Pancreas (tissue), 10 donors: ENCODE measurements around the gene HS3ST3A1. TPM values are rescaled to one million over a fixed set of nuclear protein-coding genes. Genes with fewer than 3 reads are reported as not detected.

Experiments
- ATAC-seq, 4 donors: fragments of 200-7000 bp; cut with Tn5 transposase; one replicate each; pipeline versions ENCODE4 v1.8.0 to v1.9.1; 2020; ENCODE audit warnings: mild to moderate bottlenecking in 4 of 4, moderate library complexity in 4 of 4
- DNase-seq, 6 donors: peaks; one replicate each; pipeline ENCODE4 v3.0.0-alpha.2; 2020
- FAIRE-seq: peaks from 2 replicates; lab custom pipeline; 2012; peaks lifted over from hg19 to GRCh38; lab: Jason Lieb, UNC
- H3K27ac ChIP-seq, 4 donors: fragments of 200-600 bp; sonication (generic); 1 replicate in 3 of 4; 2 replicates in 1 of 4; pipeline versions ENCODE4 v1.5.0 to v1.8.0; 2020
- H3K27me3 ChIP-seq, 4 donors: fragments of 200-600 bp; one replicate each; pipeline ENCODE4 v1.8.0; 2021
- H3K36me3 ChIP-seq, 3 donors: fragments of 200-600 bp; sonication (generic) in 1 of 3; one replicate each; pipeline versions ENCODE4 v1.5.0 to v1.8.0; 2020 to 2021
- H3K4me1 ChIP-seq, 3 donors: fragments of 200-600 bp; one replicate each; pipeline ENCODE4 v1.8.0; 2021
- H3K4me3 ChIP-seq, 4 donors: fragments of 200-600 bp; sonication (generic) in 2 of 4; one replicate each; pipeline versions ENCODE4 v1.5.0 to v1.8.0; 2020 to 2021
- H3K9me3 ChIP-seq, 4 donors: fragments of 200-600 bp; one replicate each; pipeline ENCODE4 v1.8.0; 2021
- WGBS, 2 donors: extraction: QIAGEN DNeasy Blood & Tissue Kit; methylation state at CpG; one replicate each; pipeline ENCODE4 v1.1.7; 2013; 5-methylcytosine and 5-hydroxymethylcytosine counted together
- intact Hi-C, 3 donors: fragments of 100-400 bp; cut with DNase I; formaldehyde crosslinking; loops; one replicate each; pipeline versions ENCODE4 v1.11.1 to v1.14.2; 2022
- polyA plus RNA-seq, 2 donors: library from polyadenylated mRNA; stranded (reverse); fragments of 200-250 nt; gene quantifications; one replicate each; pipeline ENCODE4 v1.2.3, GENCODE V29; 2013
- total RNA-seq, 6 donors: library from RNA; stranded (reverse); fragmentation: NEBNext Ultra II Directional in 4 of 6; extraction: Animal tissue kit (Norgen Biotek cat#: 25700) in 4 of 6; gene quantifications; one replicate each; pipeline versions ENCODE4 v1.2.1 to v1.2.4, GENCODE V29; 2021 to 2023
- TF ChIP-seq, protein P1 (sequence below), 4 donors: fragments of 200-600 bp; sonication (generic) in 3 of 4; IDR thresholded peaks; one replicate each; pipeline versions ENCODE4 v1.5.0 to v1.8.0; 2021; ENCODE audit warnings: antibody characterized with exemption in 4 of 4
- donor health status: healthy with polysubstance abuse.
- donor health status: DM: no; HTN: no; CAD: no; lungs with moderate emphysema.
- donor health status: DM: no; HTN: no; CAD: no.
- donor health status: control.
- donor health status: control.
- donor health status: Bipolar disorder and iron deficiency.
- donor health status: DM: yes; HTN: yes; CAD: no.
- donor health status: DM: no; HTN: no; CAD: no.
- donor health status: DM: no; HTN: no; CAD: no.
- donor health status: DM: yes; HTN: yes; CAD: no.

HS3ST3A1 gene
- total and polyA plus RNA-seq, 8 donors = 0.05 to 1.1 (median 0.15) TPM; not detected in 3

DNA sequence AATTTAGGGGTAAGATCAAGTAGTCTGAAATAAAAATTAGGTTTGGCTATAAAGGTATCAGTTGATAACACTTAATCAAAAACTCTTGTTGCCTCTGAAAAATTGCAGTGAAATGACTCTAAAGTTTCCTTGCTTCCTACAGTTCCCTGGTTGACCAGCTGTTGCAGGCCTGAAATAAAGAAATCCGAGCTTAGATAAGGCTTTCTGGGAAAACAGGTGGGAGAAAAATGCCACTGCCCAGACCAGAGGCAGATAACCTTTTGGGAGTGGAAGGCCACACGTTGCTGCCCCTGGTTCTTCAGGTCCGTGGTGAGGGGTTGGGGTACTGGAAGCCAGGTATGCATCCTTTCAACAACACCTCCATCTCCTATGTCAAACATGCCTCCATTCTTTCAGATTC is 111.3 kb downstream of the HS3ST3A1 start:
- 39 to 44% methylated on average over 3 of the region's 3 CpGs for WGBS, 2 donors
- H3K36me3 ChIP-seq = no peaks in the 10 kb centered on the region
- H3K27me3 ChIP-seq = no peaks in the 10 kb centered on the region
- H3K9me3 ChIP-seq = no peaks in the 10 kb centered on the region
- no peak for ATAC-seq
- DNase-seq = no peak
- intact Hi-C loops = no loop called here
- no peaks in the 10 kb centered on the region for H3K4me1 ChIP-seq
- no peak for FAIRE-seq
- H3K4me3 ChIP-seq = no peak overlapping the region
- H3K27ac ChIP-seq = no peak overlapping the region
- TF ChIP-seq, protein P1, sequence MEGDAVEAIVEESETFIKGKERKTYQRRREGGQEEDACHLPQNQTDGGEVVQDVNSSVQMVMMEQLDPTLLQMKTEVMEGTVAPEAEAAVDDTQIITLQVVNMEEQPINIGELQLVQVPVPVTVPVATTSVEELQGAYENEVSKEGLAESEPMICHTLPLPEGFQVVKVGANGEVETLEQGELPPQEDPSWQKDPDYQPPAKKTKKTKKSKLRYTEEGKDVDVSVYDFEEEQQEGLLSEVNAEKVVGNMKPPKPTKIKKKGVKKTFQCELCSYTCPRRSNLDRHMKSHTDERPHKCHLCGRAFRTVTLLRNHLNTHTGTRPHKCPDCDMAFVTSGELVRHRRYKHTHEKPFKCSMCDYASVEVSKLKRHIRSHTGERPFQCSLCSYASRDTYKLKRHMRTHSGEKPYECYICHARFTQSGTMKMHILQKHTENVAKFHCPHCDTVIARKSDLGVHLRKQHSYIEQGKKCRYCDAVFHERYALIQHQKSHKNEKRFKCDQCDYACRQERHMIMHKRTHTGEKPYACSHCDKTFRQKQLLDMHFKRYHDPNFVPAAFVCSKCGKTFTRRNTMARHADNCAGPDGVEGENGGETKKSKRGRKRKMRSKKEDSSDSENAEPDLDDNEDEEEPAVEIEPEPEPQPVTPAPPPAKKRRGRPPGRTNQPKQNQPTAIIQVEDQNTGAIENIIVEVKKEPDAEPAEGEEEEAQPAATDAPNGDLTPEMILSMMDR (IDR thresholded peaks at IDR 0.05) = no peak

DNA sequence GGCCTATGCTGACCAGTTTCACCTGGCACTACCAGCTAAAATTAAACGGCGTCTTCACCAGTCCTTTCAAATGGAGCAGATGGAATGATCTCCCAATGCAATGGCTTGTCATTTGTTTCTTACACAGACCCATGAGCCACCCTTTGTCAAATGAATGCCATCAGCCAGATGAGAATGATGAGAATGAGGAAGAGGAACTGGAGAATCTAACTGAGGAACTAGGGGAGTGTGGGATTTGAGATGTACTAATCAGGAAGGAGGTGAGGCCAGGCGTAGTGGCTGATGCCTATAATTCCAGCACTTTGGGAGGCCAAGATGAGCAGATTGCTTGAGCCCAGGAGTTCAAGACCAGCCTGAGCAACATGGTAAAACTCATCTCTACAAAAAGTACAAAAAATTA is 116.4 kb downstream of the HS3ST3A1 start:
- TF ChIP-seq, protein P1 (IDR thresholded peaks at IDR 0.05) = no peak
- Histone ChIP-seq H3K4me1 (no peaks in the 10 kb centered on the region), H3K4me3 (no peak overlapping the region), H3K36me3 (no peaks in the 10 kb centered on the region), H3K9me3 (no peaks in the 10 kb centered on the region), H3K27me3 (no peaks in the 10 kb centered on the region), H3K27ac (no peak overlapping the region)
- 75 to 91% methylated on average over 3 of the region's 3 CpGs for WGBS, 2 donors
- no peak for FAIRE-seq
- DNase-seq = no peak
- intact Hi-C loops = no loop called here
- no peak for ATAC-seq

DNA sequence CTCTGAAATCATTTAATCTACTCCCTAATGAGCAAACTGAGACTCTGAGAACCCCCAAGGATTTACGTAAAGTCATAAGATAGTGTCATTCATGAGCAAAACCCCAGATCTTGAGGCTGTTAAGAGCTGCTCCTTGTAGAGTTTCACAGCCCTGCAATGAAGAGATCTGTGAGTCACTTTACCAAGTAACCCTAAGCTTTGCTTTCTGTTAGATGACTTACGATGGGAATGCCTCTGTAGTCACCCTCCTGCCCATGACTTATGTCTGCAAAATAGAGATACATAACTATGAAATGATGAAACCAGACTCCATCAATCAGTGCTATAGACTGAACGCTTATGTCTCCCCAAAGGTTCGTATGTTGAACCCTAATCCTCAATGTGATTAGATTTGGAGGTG is 117.7 kb downstream of the HS3ST3A1 start:
- 81 to 91% methylated on average over 4 of the region's 4 CpGs for WGBS, 2 donors
- no peaks in the 10 kb centered on the region for H3K4me1 ChIP-seq
- no peaks in the 10 kb centered on the region for H3K27me3 ChIP-seq
- no peak for ATAC-seq
- no peaks in the 10 kb centered on the region for H3K9me3 ChIP-seq
- no peak for DNase-seq
- H3K4me3 ChIP-seq = no peak overlapping the region
- H3K27ac ChIP-seq = no peak overlapping the region
- H3K36me3 ChIP-seq = no peaks in the 10 kb centered on the region
- FAIRE-seq = no peak
- TF ChIP-seq, protein P1 (IDR thresholded peaks at IDR 0.05) = no peak
- intact Hi-C loops = no loop called here

DNA sequence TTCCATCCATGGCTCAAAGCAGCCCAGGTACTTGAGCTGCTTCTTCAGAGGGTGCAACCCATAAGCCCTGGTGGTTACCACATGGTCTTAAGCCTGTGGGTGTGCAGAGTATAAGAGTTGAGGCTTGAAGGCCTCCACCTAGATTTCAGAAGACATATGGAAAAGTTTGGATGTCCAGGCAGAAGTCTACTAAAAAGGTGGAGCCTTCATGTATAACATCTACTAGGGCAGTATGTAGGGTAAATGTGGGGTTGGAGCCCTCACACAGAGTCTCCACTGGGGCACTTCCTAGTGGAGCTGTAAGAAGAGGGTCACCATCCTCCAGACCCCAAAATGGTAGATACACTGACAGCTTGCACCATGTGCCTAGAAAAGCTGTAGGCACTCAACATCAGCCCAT is 120.9 kb downstream of the HS3ST3A1 start:
- no peak for FAIRE-seq
- Histone ChIP-seq H3K4me1 (no peaks in the 10 kb centered on the region), H3K27me3 (no peaks in the 10 kb centered on the region), H3K9me3 (no peaks in the 10 kb centered on the region), H3K27ac (no peak overlapping the region), H3K4me3 (no peak overlapping the region), H3K36me3 (no peaks in the 10 kb centered on the region)
- intact Hi-C loops = no loop called here
- TF ChIP-seq, protein P1 (IDR thresholded peaks at IDR 0.05) = no peak
- ATAC-seq = no peak
- no peak for DNase-seq

DNA sequence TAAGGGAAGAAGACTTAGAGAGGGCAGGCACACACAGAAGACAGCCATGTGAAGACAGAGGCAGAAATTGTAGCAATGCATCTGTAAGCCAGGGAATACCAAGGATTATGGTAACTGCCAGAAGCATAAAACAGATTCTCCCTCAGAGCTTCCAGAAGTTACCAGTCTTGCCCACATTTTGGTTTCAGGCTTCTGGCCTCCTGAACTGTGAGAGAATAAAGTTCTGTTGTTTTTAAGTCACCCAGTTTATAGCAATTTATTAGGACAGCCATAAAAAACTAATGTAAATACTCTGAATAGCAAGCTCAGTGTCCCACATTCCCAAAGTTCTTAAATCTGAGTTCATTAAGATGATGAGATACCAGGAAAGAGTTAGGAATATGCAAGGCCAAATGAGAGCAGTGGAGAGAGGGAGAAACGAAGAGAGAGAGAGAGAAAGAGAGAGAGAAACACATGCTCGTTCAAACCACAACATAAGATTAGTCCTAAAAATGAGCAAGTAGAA is 123.4 kb downstream of the HS3ST3A1 start:
- H3K27ac ChIP-seq = no peak overlapping the region
- ATAC-seq (no peak), DNase-seq (no peak), FAIRE-seq (no peak)
- 43 to 53% methylated on average over 2 of the region's 2 CpGs for WGBS, 2 donors
- TF ChIP-seq, protein P1 (IDR thresholded peaks at IDR 0.05) = no peak
- H3K4me1 ChIP-seq = no peaks in the 10 kb centered on the region
- H3K27me3 ChIP-seq = peaks cover 0 to 2% (median 0%) of the 10 kb centered on the region in 4 donors
- no peaks in the 10 kb centered on the region for H3K36me3 ChIP-seq
- no peak overlapping the region for H3K4me3 ChIP-seq
- intact Hi-C loops = no loop called here
- no peaks in the 10 kb centered on the region for H3K9me3 ChIP-seq
